ENCODE data around the gene CTNNA1.

DNA sequence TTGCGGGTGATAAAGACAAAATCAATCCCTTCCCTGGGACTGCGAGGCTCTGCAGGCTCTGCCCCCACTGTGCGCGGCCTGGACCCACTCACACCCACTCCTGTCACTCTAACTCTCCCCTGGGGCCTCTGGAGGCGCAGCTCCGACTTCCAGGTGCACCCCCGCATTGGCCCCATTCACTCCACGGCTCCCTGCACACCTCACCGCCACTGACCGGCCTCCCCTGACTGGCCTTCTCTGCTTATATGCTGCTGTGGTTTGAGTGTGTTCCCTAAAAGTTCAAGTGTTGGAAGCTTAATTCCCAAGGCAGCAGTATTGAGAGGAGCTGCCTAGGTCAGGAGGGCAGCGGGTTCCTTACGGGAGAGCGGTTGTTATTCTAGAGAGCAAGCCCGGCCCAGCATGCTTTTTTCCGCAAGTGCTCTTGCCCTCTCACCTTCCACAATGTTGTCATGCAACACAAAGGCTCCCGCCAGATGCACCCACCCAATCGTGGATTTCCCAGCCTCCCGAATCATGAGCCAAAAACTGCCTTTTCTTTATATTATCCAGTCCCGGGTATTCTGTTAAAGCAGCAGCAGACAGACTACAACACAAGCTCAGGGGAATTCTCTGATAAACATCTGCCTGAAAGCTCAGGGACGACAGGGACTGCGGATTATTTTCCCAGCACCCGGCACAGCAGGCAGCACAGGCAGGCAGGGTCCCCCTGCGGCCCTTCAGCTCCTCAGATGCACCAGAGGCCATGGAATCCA lies 195.4 kb downstream of the CTNNA1 start:
- TF ChIP-seq, protein P1, sequence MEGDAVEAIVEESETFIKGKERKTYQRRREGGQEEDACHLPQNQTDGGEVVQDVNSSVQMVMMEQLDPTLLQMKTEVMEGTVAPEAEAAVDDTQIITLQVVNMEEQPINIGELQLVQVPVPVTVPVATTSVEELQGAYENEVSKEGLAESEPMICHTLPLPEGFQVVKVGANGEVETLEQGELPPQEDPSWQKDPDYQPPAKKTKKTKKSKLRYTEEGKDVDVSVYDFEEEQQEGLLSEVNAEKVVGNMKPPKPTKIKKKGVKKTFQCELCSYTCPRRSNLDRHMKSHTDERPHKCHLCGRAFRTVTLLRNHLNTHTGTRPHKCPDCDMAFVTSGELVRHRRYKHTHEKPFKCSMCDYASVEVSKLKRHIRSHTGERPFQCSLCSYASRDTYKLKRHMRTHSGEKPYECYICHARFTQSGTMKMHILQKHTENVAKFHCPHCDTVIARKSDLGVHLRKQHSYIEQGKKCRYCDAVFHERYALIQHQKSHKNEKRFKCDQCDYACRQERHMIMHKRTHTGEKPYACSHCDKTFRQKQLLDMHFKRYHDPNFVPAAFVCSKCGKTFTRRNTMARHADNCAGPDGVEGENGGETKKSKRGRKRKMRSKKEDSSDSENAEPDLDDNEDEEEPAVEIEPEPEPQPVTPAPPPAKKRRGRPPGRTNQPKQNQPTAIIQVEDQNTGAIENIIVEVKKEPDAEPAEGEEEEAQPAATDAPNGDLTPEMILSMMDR (IDR thresholded peaks at IDR 0.05), result no peak
- no peak for TF ChIP-seq POLR2A (IDR thresholded peaks at IDR 0.05)

Measured in thyroid gland (tissue), 4 donors.